Measurements from ENCODE around the gene PPM1H. TPM values are rescaled to one million over a fixed set of nuclear protein-coding genes. Genes with fewer than 3 reads are reported as not detected.

PPM1H gene
- polyA plus RNA-seq, 1 experiment: 2.3 TPM

GRCh38 chr12:62713723-62714122, 221.2 kb downstream of the PPM1H start:
- CTCF ChIA-PET: interaction anchor here (1.8 to 2.7 kb wide), 2 partner anchors 29 to 80 kb away, joined by 5 to 7 read pairs; no protein-coding TSS in a partner anchor
- no peaks in the 10 kb centered on the region for H3K27me3 ChIP-seq (ENCODE audit: control insufficient read depth, insufficient read depth, low read length)
- no peak for TF ChIP-seq CTCF (IDR thresholded peaks at IDR 0.05; ENCODE audit: insufficient read depth, low read depth, low read length)
- H3K36me3 ChIP-seq (ENCODE audit: control insufficient read depth, insufficient read depth, low read length): no peaks in the 10 kb centered on the region
- no peak for DNase-seq (ENCODE audit: low read depth)
- POLR2A ChIA-PET: interaction anchor here (0.7 kb wide), 1 partner anchor 26 kb away, joined by 3 read pairs; no protein-coding TSS in a partner anchor
- no peak overlapping the region for H3K4me3 ChIP-seq (ENCODE audit: low read depth, low read length)

- no peak for TF ChIP-seq CTCF (IDR thresholded peaks at IDR 0.05; ENCODE audit: insufficient read depth, low read depth, low read length)
- ChIA-PET CTCF (interaction anchor here (1.8 to 2.7 kb wide), 2 partner anchors 28 to 81 kb away, joined by 5 to 7 read pairs; no protein-coding TSS in a partner anchor), POLR2A (no interaction called here)
Measured at GRCh38 chr12:62712681-62713573, 222.0 kb downstream of the PPM1H start.

GRCh38 chr12:62711631-62712241, 223.2 kb downstream of the PPM1H start:
- CTCF ChIA-PET: no interaction called here
- TF ChIP-seq CTCF (IDR thresholded peaks at IDR 0.05; ENCODE audit: insufficient read depth, low read depth, low read length): no peak
- no peaks in the 10 kb centered on the region for H3K27me3 ChIP-seq (ENCODE audit: control insufficient read depth, insufficient read depth, low read length)
- no peak for DNase-seq (ENCODE audit: low read depth)
- POLR2A ChIA-PET: no interaction called here
- no peaks in the 10 kb centered on the region for H3K36me3 ChIP-seq (ENCODE audit: control insufficient read depth, insufficient read depth, low read length)
- no peak overlapping the region for H3K4me3 ChIP-seq (ENCODE audit: low read depth, low read length)

More at GRCh38 chr12:62712681-62713573, 222.0 kb downstream of the PPM1H start:
- H3K36me3 ChIP-seq (ENCODE audit: control insufficient read depth, insufficient read depth, low read length): no peaks in the 10 kb centered on the region
- no peak for DNase-seq (ENCODE audit: low read depth)
- no peak overlapping the region for H3K4me3 ChIP-seq (ENCODE audit: low read depth, low read length)
- no peaks in the 10 kb centered on the region for H3K27me3 ChIP-seq (ENCODE audit: control insufficient read depth, insufficient read depth, low read length)

- no peak for DNase-seq (ENCODE audit: low read depth)
- H3K4me3 ChIP-seq (ENCODE audit: low read depth, low read length): no peak overlapping the region
- TF ChIP-seq CTCF (IDR thresholded peaks at IDR 0.05; ENCODE audit: insufficient read depth, low read depth, low read length): no peak
- H3K27me3 ChIP-seq (ENCODE audit: control insufficient read depth, insufficient read depth, low read length): no peaks in the 10 kb centered on the region
- no peaks in the 10 kb centered on the region for H3K36me3 ChIP-seq (ENCODE audit: control insufficient read depth, insufficient read depth, low read length)
- CTCF ChIA-PET: interaction anchor here (1.2 kb wide), 1 partner anchor 29 kb away, joined by 3 read pairs; no protein-coding TSS in a partner anchor
- POLR2A ChIA-PET: interaction anchor here (0.6 kb wide), 1 partner anchor 65 kb away, joined by 3 read pairs; no protein-coding TSS in a partner anchor
Measured at GRCh38 chr12:62709311-62709710, 225.6 kb downstream of the PPM1H start.

- CTCF ChIA-PET: interaction anchor here (2.0 kb wide), 1 partner anchor 86 kb away, joined by 6 read pairs; no protein-coding TSS in a partner anchor
- H3K27me3 ChIP-seq (ENCODE audit: control insufficient read depth, insufficient read depth, low read length): no peaks in the 10 kb centered on the region
- no peaks in the 10 kb centered on the region for H3K36me3 ChIP-seq (ENCODE audit: control insufficient read depth, insufficient read depth, low read length)
- no peak overlapping the region for H3K4me3 ChIP-seq (ENCODE audit: low read depth, low read length)
- POLR2A ChIA-PET: no interaction called here
- no peak for TF ChIP-seq CTCF (IDR thresholded peaks at IDR 0.05; ENCODE audit: insufficient read depth, low read depth, low read length)
- DNase-seq (ENCODE audit: low read depth): no peak
Measured at GRCh38 chr12:62707939-62708338, 227.0 kb downstream of the PPM1H start.

Measured in BJ (cell line).